Loucy (cell line): Measurements from ENCODE around the gene CCT7.

Experiments used
- H2AFZ ChIP-seq: fragments of 200-600 bp; sonication (generic); 2 replicates; pipeline ENCODE4 v1.6.0; 2016; ENCODE audit warnings: antibody characterized with exemption, mild to moderate bottlenecking, low read length, moderate library complexity
- H3F3A ChIP-seq: fragments of 200-600 bp; 2 replicates; pipeline ENCODE4 v1.6.0; 2016; ENCODE audit warnings: antibody characterized with exemption, low read depth, mild to moderate bottlenecking
- H3K27me3 ChIP-seq: fragments of 200-600 bp; sonication (generic); 2 replicates; pipeline ENCODE4 v1.6.1; 2014; ENCODE audit warnings: low read length, mild to moderate bottlenecking; ENCODE audit not compliant: insufficient read depth, poor library complexity, severe bottlenecking
- H3K36me3 ChIP-seq: fragments of 200-600 bp; sonication (generic); 2 replicates; pipeline ENCODE4 v1.6.1; 2016; ENCODE audit warnings: low read length; ENCODE audit not compliant: insufficient read depth
- H3K4me1 ChIP-seq: fragments of 200-600 bp; sonication (generic); 2 replicates; pipeline ENCODE4 v1.5.1; 2014; ENCODE audit warnings: low read length, mild to moderate bottlenecking; ENCODE audit not compliant: insufficient read depth, poor library complexity, severe bottlenecking
- H3K4me2 ChIP-seq: fragments of 200-600 bp; sonication (generic); 2 replicates; pipeline ENCODE4 v1.6.0; 2014; ENCODE audit warnings: antibody characterized with exemption, low read length, low read depth, mild to moderate bottlenecking; ENCODE audit not compliant: poor library complexity, severe bottlenecking
- H3K4me3 ChIP-seq: fragments of 200-600 bp; sonication (generic); 2 replicates; pipeline ENCODE4 v1.5.1; 2014; ENCODE audit warnings: low read length, mild to moderate bottlenecking, mixed read lengths; ENCODE audit not compliant: poor library complexity, severe bottlenecking
- H3K79me2 ChIP-seq: fragments of 200-600 bp; sonication (generic); 2 replicates; pipeline ENCODE4 v1.6.1; 2014; ENCODE audit warnings: low read length; ENCODE audit not compliant: insufficient read depth
- H3K9ac ChIP-seq: fragments of 200-600 bp; sonication (generic); 2 replicates; pipeline ENCODE4 v1.6.0; 2014; ENCODE audit warnings: mild to moderate bottlenecking, low read depth, low read length, moderate library complexity; ENCODE audit not compliant: poor library complexity, severe bottlenecking
- H3K9me2 ChIP-seq: fragments of 200-600 bp; sonication (generic); replicated peaks from 2 replicates; pipeline ENCODE4 v1.6.1; 2016; ENCODE audit warnings: low read depth, low read length, mixed read lengths
- H3K9me3 ChIP-seq: fragments of 200-600 bp; sonication (generic); 2 replicates; pipeline ENCODE4 v1.6.1; 2014; ENCODE audit warnings: mild to moderate bottlenecking, antibody characterized with exemption, low read length, low read depth; ENCODE audit not compliant: insufficient read depth
- H4K20me1 ChIP-seq: fragments of 200-600 bp; sonication (generic); 2 replicates; pipeline ENCODE4 v1.6.0; 2014; ENCODE audit warnings: antibody characterized with exemption, low read length, mild to moderate bottlenecking; ENCODE audit not compliant: insufficient read depth, poor library complexity, severe bottlenecking
- CTCF ChIP-seq: fragments of 200-600 bp; sonication (generic); conservative IDR thresholded peaks from 2 replicates; pipeline ENCODE4 v1.5.1; 2014; ENCODE audit warnings: mild to moderate bottlenecking, antibody characterized with exemption, low read length
- EZH2phosphoT487 ChIP-seq: fragments of 200-600 bp; IDR thresholded peaks from 2 replicates; pipeline ENCODE4 v1.6.1; 2018; ENCODE audit warnings: antibody characterized with exemption, mild to moderate bottlenecking, moderate library complexity, borderline replicate concordance

Gene CCT7

DNA sequence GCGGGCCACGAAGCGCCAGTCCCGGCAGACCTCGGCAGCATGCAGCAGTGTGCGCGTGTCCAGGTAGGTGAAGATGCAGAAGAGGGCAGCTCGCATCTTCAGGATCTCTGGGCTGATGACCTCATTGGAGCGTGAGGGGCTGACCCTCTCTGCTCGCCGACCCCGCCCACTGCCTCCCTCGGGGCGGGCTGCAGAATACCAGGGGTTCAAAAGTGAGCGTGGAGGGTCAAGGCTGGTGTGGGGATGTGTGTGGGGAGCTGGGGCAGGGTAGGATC lies 30.2 kb downstream of the CCT7 start:
- Histone ChIP-seq H3K27me3 (no peaks in the 10 kb centered on the region), H3K9me2 (no peaks in the 10 kb centered on the region), H3K36me3 (peaks cover 51% of the 10 kb centered on the region; the same call in 1 of the 2 replicates), H3K4me1 (no peaks in the 10 kb centered on the region), H3K4me2 (no peak overlapping the region), H3K9ac (no peak overlapping the region), H3K4me3 (no peak overlapping the region), H3F3A (no peaks in the 10 kb centered on the region), H3K9me3 (no peaks in the 10 kb centered on the region), H4K20me1 (no peaks in the 10 kb centered on the region), H2AFZ (no peak overlapping the region), H3K79me2 (no peaks in the 10 kb centered on the region)
- TF ChIP-seq CTCF (no peak), EZH2phosphoT487 (no peak)

DNA sequence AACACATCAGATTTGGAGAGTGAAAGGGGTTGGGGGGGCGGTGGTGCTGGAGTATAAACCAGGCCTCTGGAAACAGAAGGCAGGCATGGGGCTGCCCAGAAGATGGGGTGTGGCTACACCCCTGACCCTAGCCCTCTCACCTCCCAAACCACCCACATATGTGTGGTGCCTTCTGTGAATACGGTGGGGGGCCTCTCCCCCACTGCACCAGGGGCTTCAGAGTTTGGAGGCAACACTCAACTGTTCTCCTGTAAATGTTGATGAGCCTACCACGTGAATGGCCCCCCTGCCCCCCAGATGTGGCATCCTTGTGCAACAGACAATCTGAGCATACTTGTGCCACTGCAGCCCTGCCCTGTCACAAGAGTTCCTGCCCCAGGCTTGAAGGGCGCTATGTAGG lies 30.7 kb downstream of the CCT7 start:
- no peak overlapping the region for H3K4me2 ChIP-seq
- H3K36me3 ChIP-seq: peaks cover 46% of the 10 kb centered on the region; the same call in 1 of the 2 replicates
- no peak overlapping the region for H3K4me3 ChIP-seq
- H3F3A ChIP-seq: no peaks in the 10 kb centered on the region
- no peaks in the 10 kb centered on the region for H3K27me3 ChIP-seq
- H3K9me3 ChIP-seq: no peaks in the 10 kb centered on the region
- H2AFZ ChIP-seq: no peak overlapping the region
- no peaks in the 10 kb centered on the region for H3K79me2 ChIP-seq
- no peak for TF ChIP-seq EZH2phosphoT487
- TF ChIP-seq CTCF: no peak
- H3K9ac ChIP-seq: no peak overlapping the region
- no peaks in the 10 kb centered on the region for H3K4me1 ChIP-seq
- H4K20me1 ChIP-seq: no peaks in the 10 kb centered on the region
- H3K9me2 ChIP-seq: no peaks in the 10 kb centered on the region

DNA sequence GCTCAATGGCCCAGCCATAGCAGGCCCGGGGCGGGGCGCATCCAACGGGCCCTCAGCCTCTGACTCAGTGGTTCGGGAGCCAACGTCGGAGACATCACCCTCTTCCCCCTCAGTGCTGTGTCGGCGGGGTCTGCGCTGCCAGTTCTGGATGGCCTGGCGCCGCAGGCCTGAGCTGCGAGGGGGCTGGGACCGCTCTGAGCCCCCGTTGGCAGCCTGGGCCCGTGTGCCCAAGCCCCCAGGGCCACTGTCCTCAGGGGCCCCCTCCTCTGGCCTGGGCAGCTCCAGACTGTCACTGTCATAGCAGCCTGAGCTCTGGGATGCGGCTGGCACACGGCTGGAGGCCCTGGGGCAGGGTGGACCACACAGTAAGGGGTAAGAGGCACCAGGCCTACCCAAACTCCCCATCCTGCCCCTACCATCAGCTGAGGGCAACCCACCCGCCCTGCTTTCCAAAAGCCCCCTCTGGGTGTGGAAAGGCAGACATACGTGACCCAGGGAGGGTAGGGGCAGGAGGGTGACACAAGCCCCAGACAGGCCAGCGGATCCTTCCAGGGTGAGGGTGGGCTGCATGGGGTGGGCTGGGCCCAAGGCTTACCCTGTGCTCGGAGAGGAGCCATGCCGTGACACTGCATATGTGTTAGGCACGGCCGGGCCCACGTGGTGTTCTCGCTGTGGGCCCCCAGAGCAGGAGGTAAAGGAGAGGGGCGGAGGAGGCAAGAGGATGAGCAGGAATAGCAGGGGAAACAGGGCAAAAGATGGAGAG lies 31.4 kb downstream of the CCT7 start:
- H3K36me3 ChIP-seq: peaks cover 39% of the 10 kb centered on the region; the same call in 1 of the 2 replicates
- H3F3A ChIP-seq: no peaks in the 10 kb centered on the region
- no peak overlapping the region for H3K4me3 ChIP-seq
- H4K20me1 ChIP-seq: no peaks in the 10 kb centered on the region
- H3K9me2 ChIP-seq: no peaks in the 10 kb centered on the region
- H3K4me2 ChIP-seq: no peak overlapping the region
- no peaks in the 10 kb centered on the region for H3K9me3 ChIP-seq
- no peaks in the 10 kb centered on the region for H3K27me3 ChIP-seq
- no peak for TF ChIP-seq CTCF
- TF ChIP-seq EZH2phosphoT487: no peak
- H2AFZ ChIP-seq: no peak overlapping the region
- no peak overlapping the region for H3K9ac ChIP-seq
- no peaks in the 10 kb centered on the region for H3K4me1 ChIP-seq
- no peaks in the 10 kb centered on the region for H3K79me2 ChIP-seq
